Measurements from ENCODE around the gene CD47.

Gene CD47

GRCh38 chr3:108041253-108041652 is 49.6 kb downstream of the CD47 start:
- TF ChIP-seq REST (IDR thresholded peaks at IDR 0.05; ENCODE audit: insufficient read depth in 1 of 2, low read depth in 2 of 2, low read length in 2 of 2) = no peak
- no peak for TF ChIP-seq POLR2AphosphoS5 (IDR thresholded peaks at IDR 0.05; ENCODE audit: low read depth, low read length)

GRCh38 chr3:108037770-108038169 is 53.1 kb downstream of the CD47 start:
- TF ChIP-seq REST (IDR thresholded peaks at IDR 0.05; ENCODE audit: insufficient read depth in 1 of 2, low read depth in 2 of 2, low read length in 2 of 2) = no peak
- TF ChIP-seq SIN3A (IDR thresholded peaks at IDR 0.05; ENCODE audit: borderline replicate concordance, insufficient read depth, low read length) = no peak
- TF ChIP-seq FOXP2 (optimal IDR thresholded peaks at IDR 0.05; ENCODE audit: borderline replicate concordance, extremely low read depth, extremely low read length, insufficient read depth) = no peak
- no peak for TF ChIP-seq POLR2AphosphoS5 (IDR thresholded peaks at IDR 0.05; ENCODE audit: low read depth, low read length)
- no peak for TF ChIP-seq TAF1 (IDR thresholded peaks at IDR 0.05; ENCODE audit: borderline replicate concordance, insufficient read depth, low read length)

- no peak for TF ChIP-seq SIN3A (IDR thresholded peaks at IDR 0.05; ENCODE audit: borderline replicate concordance, insufficient read depth, low read length)
- TF ChIP-seq TAF1 (IDR thresholded peaks at IDR 0.05; ENCODE audit: borderline replicate concordance, insufficient read depth, low read length) = no peak
- TF ChIP-seq REST (IDR thresholded peaks at IDR 0.05; ENCODE audit: insufficient read depth in 1 of 2, low read depth in 2 of 2, low read length in 2 of 2) = no peak
- no peak for TF ChIP-seq POLR2AphosphoS5 (IDR thresholded peaks at IDR 0.05; ENCODE audit: low read depth, low read length)
- TF ChIP-seq FOXP2 (optimal IDR thresholded peaks at IDR 0.05; ENCODE audit: borderline replicate concordance, extremely low read depth, extremely low read length, insufficient read depth) = no peak
Observed at GRCh38 chr3:108036984-108037741, 53.7 kb downstream of the CD47 start.

GRCh38 chr3:108036401-108036800 is 54.4 kb downstream of the CD47 start:
- no peak for TF ChIP-seq FOXP2 (optimal IDR thresholded peaks at IDR 0.05; ENCODE audit: borderline replicate concordance, extremely low read depth, extremely low read length, insufficient read depth)

GRCh38 chr3:108035751-108036150 is 55.1 kb downstream of the CD47 start:
- TF ChIP-seq POLR2AphosphoS5 (IDR thresholded peaks at IDR 0.05; ENCODE audit: low read depth, low read length) (no peak), FOXP2 (optimal IDR thresholded peaks at IDR 0.05; ENCODE audit: borderline replicate concordance, extremely low read depth, extremely low read length, insufficient read depth) (no peak), REST (IDR thresholded peaks at IDR 0.05; ENCODE audit: insufficient read depth in 1 of 2, low read depth in 2 of 2, low read length in 2 of 2) (no peak), SIN3A (IDR thresholded peaks at IDR 0.05; ENCODE audit: borderline replicate concordance, insufficient read depth, low read length) (no peak)
